GM21576 (cell line): ENCODE measurements around the gene PLA2G6.

Experiments used
- ATAC-seq: cut with Tn5 transposase; IDR thresholded peaks from one replicate; pipeline ENCODE4 v1.9.1; 2021; ENCODE audit warnings: mild to moderate bottlenecking, moderate library complexity; ENCODE audit not compliant: unreplicated experiment

The PLA2G6 gene, protein sequence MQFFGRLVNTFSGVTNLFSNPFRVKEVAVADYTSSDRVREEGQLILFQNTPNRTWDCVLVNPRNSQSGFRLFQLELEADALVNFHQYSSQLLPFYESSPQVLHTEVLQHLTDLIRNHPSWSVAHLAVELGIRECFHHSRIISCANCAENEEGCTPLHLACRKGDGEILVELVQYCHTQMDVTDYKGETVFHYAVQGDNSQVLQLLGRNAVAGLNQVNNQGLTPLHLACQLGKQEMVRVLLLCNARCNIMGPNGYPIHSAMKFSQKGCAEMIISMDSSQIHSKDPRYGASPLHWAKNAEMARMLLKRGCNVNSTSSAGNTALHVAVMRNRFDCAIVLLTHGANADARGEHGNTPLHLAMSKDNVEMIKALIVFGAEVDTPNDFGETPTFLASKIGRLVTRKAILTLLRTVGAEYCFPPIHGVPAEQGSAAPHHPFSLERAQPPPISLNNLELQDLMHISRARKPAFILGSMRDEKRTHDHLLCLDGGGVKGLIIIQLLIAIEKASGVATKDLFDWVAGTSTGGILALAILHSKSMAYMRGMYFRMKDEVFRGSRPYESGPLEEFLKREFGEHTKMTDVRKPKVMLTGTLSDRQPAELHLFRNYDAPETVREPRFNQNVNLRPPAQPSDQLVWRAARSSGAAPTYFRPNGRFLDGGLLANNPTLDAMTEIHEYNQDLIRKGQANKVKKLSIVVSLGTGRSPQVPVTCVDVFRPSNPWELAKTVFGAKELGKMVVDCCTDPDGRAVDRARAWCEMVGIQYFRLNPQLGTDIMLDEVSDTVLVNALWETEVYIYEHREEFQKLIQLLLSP

DNA sequence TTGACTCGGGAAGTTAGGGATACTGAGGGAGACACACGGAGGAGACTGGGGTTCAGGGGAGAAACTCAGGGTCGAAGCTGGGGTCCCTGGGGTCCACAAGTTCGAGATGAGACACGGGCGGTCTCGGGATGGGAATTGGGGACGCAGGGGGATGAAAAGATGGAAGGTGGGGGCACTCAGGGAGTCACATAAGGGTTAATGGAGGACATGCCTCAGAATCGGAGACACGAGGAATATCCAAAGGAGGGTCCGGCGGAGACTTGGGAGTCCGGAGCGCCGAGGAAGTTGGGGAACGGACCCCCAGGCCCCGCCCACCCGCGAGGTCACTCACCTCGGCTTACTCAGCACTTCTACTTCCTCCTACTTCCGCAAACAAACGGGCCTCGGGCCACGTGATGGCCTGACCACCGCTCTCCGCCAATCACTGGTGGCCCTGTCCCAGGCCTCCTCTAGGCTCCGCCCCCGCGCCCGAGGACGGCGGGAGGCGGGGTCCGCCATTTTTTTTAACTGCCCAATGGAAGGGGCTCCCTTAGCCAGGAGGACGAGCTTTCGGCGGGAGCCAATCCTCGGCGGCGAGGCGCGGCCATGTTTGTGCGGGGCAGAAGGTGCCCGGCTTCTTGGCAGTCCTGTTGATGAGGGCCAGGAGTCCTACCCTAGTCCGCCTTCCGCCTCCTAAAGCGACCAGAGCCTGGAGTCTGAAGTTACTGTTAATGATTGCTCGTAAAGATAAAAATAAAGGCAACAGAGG lies at the start of gene PLA2G6:
Gene PLA2G6 (minus strand): TSS at position 378 of the 748 bp plus-strand sequence. CDS start 12,404 bp downstream, outside the sequence.
- ATAC-seq, result peak; percentile 82

DNA sequence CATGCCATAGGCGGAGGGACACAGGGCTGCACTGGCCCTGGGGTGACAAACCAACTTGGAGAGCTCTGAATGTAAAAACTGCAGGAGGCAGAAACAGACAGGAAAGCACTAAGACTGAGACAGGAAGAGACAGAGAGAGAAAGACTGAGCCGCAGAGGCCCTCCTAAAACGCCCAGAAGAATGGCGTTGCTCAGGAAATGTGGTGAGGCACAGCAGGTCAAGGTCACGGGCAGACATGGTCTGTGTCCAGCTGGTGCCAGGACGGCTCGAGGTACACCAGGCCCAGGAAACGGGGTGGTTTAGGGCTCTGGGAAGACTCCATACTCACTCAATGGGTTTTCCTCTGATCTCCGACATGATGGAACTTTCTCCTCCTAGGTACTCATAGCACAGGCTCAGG lies 49.3 kb upstream of the PLA2G6 start:
- no peak for ATAC-seq

DNA sequence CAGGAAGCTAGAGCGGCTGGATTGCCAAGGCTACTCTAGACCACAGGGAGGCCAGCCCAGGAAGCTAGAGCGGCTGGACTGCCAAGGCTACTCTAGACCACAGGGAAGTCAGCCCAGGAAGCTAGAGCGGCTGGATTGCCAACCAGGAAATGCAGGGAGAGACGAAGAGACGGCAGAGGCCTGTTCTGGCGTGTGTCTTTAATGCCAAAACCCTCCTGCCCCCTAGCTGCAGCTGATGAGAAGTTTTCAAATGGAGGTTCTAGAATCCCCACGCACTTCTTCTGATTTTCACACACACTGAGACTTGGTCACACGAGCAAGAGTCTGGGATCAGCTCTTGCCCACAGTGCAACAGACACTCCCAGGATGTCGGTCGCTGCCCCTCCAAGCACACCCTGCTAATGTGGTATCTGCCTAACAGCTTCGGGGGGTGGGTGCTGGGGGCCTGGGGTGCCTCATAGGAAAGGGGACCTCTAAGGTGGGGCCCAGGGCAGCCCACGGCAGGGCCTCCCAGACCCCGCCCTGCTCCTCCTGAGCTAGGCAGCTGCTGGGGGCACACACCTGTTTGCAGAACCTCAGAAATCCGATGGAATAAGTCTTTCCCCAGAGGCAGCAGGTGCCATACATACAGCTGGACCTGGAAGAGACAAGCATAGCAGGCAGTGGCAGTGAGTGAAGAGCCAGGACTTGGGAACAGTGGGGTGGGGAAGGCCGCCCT lies 48.6 kb upstream of the PLA2G6 start:
- ATAC-seq, result no peak

DNA sequence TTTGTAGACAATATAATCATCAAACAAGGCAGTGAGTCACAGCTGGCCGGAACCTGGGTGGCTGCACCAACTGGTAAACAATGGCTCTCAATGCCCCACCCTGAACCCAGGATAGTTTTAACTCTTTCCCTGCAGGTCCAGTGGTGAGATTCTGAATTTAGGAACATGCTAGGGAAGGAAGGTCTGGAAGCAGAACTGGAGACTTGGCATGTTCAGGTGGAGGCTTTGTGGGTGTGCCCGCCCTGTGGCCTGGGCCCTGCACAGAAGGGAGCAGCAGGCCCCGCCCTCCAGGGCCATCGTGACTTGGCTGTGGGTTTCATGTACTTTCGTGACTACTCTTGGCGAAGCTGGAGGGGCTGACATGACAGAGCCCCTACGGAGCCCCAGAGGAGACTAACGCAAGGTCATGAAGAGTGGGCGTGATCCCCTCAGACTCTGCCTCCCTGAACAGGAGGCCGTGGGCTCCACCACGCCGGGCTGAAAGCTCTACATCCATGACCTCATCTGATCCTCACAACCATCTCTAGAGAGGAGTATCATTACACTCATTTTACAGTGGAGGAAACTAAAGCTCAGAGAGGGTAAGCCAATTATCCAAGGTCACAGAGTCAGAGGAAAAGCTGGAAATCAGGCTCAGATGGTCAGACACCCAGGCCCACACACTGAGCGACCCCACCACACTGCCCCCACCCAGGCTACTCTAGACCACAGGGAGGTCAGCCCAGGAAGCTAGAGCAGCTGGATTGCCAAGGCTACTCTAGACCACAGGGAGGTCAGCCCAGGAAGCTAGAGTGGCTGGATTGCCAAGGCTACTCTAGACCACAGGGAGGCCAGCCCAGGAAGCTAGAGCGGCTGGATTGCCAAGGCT lies 47.5 kb upstream of the PLA2G6 start:
- no peak for ATAC-seq

DNA sequence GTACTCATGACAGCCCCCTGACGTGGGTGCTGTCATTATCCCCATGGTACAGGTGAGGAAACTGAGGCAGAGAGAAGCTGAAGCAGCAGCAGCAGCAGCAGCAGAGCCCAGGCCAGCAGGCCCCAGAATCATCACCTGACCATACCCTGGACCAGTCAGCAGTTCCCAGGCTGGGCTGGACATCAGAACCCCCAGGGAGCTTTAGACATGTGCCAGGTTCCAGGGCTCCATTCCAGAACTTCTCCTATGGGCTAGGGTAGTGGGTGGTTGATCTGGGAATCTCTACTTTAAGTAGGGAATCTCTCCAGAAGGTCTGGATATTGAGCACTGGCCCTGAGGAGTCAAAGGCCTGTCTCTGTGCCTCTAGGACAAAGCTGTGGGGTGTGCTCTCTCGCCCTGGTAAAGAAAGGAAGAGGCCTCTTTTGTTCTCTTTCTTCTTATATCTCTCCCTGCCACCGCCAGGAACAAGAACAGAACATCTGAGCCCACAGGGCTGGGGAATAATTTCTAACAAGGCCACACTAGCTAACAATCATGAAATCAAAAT lies 46.8 kb upstream of the PLA2G6 start:
- no peak for ATAC-seq

DNA sequence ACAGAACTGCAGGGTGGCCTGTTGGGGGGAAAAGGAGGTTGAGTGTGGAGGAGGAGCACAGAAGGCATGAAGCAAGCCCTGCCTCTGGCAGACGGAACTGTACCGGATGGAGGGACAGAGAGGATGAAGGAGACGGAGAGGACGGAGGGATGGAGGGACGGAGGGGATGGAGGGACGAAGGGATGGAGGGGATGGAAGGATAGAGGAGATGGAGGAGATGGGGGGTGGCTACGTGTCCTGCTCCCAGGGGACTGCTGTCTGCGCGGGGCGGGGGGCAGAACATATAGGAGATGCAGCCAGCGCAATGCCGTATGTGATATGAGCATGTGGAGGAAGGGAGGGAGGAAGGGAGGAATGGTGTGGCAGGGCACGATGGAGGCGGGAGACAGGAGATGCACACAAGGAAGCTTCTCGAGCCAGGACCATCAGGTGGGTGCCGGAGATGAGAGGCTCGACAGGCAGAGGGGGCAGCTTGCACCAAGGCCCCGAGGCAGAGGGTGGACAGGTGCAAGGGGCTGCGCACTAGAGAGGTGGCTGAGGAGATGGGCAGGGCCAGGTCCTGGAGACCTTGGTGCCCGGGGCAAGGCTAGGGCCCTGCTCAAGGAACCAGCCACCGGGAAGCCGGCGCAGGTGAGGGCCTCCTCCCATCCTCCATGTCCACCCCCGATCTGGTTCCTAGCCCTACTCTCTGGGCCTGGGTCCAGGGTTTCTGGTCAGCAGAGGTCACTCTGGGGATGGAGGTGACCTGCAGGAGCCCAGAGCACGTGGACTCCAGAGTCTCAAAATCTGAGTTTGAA lies 45.4 kb upstream of the PLA2G6 start:
- no peak for ATAC-seq

DNA sequence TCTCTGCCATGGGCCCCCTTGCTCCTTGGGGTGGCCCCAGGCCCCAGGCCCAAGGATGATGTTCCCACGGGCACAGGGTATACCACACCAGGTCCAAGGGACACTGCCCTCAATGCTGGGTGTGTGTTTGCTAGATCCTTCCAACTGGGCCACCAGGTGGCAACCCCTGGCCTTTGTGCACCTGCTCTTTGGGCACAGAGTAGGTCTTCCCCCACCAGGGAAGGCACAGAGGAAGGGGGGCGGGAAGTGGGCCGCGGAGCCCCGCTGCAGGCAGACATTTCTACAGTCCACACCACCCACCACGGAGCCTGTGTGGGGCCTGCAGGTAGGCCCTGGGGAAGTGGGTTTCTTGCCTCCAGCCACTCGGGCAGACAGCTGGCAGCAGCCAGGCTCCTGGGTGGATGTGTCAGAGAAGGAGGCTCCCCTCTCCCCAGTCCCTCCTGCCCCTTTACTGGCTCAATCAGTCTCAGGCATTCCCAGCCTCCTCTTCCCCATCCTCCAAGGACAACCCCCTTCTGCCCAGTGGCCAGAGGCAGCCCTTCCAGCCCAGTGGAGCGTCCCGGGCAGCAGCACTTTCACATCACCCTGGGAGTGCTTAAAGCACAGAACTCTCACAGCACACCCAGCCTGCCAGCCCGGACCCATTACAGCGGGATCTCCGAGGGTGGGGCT lies 41.8 kb upstream of the PLA2G6 start:
- ATAC-seq, result no peak

DNA sequence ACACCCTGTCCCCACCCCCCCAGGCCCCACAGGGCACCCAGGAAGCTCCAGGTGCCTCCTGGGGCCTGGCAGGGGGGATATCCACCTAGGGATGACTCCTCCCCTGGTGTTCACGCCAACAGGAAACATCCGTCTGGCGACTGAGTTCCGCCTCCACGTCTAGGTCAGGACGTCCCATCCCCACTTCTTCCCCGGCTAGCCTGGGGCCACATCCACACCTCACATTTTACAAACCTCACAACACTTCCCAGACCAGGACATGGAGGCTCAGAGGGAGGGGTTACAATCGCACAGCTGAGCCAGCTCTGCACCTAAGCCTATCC lies 41.1 kb upstream of the PLA2G6 start:
- ATAC-seq, result no peak

DNA sequence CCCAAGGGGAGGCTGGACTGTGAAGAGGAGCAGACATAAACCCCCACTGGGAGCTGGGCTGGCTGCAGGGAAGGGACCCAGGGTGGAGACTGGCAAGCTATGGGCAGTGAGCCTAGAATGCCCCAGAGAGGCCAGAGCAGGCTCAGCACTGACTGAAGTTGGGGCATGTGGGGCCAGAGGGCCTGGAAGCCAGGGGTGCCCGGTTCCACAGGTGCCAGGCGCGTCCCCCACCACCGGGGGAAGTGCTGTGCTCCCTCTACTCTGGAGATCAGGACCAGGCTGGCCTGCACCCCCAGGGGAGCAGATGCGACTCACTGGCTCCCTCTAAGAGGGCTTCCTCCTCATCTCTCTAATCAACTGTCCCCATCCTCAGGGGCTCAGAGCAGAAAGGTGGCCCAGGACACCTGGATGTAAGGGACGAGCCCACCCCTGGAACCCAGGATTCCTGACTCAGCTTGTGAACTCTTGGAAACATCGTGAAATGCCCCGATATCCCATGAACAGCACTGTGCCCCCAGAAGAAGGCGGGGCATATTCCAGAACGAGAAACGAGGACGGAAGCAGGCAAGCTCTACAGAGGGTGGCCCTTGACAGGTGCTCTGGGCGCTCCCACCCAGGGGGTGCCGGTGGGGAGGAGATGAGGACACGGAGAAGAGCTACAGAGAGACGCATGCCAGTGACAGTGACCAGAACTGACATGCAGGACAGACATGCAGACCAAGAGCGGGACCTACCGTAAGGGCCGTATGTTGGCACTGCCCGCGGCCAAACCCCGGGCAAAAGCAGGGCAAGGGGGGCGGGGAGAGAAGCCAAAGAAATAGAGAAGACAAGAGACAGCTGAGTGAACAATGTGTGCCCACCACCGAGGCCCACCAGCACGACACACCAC lies 40.5 kb upstream of the PLA2G6 start:
- ATAC-seq, result no peak

DNA sequence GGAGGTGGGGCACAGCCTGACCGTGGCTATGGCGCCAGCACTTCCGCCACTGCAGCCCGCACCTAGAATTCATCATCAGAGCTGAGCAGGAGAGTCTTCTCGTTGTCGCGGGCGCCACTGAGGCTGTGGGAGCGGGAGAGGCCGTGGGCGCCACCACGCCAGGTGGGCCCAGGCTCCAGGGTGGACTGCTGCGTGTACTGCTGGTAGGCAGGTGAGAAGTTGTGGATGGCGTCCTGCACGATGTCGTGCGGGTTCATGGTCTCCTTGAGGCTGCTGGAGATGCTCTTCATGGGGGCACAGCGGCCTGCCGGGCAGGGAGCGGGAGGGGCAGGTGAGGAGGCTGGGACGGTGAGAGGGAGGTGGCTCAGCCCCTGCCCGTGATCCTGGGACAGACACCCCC lies 39.8 kb upstream of the PLA2G6 start:
- ATAC-seq, result no peak

DNA sequence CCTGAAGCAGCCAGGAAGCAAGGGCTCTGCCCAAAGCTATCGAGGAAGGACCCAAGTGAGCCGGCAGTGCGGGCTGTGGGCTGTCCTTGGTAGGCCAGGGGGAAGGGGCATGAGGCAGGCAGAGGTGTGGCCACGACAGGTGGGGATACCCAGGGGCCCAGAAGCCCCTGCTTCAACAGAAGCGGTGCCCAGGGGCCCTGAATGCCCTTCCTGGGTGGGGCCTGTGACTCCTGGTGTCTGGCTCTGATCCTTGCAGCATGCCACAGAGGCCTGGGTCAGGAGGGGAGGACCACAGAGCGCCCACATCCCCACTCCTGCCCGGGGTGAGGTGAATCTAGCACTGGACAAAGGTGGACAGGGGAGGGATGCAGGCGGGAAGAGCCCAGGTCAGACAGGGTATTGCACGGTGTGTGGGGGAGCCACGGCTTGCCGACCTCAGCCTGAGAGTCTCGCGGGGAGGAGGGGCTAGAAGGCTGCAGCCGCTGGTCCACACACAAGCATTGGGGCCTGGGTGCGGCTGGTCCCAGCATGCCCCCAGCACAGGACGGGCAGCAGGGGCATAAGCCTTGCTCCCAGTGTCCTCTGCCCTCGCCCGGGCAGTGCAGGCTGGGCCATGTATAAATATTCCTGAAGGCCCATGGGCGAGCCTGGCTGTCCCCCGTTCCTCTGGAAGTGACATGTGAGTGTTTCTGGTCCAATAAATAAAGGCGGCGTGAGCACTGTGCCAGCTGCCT lies 39.2 kb upstream of the PLA2G6 start:
- ATAC-seq, result no peak

DNA sequence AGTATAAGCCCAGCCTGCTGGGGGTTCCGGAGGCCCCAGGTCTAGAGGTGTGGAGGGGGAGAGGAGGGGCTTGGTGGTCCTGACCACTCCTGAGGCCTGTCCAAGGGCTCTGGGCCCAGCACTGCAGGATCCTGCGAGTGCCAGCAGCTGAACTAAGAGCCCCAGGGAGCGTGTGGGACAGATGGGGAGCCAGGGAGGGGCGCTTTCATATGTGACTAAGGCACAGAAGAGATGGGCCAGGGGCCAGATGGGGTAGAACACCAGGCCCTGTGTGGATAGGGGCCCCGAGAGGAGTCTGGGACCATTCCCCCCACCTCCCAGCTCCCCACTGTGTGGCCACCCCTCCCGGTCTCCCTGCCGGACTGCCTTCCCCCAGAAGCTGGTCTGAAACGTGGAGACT lies 38.5 kb upstream of the PLA2G6 start:
- ATAC-seq, result no peak

DNA sequence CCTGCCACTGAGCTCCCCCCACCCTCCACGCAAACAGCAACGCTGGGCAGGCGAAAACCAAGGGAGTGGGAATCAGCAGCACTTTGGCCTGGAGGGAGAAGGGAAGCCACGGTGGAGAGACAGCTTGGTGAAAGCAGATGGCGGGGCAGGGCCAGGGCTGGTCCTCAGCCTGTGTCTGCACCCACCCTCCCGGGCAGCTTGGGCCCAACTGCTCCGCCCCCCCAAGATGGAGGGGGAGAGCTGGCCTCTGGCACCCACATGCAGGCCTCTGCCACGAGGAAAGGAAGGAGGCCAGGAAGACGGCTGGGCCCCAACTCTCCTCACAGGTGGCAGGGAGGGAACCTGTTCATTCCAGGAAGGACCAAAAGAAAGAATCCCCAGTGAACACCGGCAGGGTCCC lies 38.0 kb upstream of the PLA2G6 start:
- ATAC-seq, result no peak

DNA sequence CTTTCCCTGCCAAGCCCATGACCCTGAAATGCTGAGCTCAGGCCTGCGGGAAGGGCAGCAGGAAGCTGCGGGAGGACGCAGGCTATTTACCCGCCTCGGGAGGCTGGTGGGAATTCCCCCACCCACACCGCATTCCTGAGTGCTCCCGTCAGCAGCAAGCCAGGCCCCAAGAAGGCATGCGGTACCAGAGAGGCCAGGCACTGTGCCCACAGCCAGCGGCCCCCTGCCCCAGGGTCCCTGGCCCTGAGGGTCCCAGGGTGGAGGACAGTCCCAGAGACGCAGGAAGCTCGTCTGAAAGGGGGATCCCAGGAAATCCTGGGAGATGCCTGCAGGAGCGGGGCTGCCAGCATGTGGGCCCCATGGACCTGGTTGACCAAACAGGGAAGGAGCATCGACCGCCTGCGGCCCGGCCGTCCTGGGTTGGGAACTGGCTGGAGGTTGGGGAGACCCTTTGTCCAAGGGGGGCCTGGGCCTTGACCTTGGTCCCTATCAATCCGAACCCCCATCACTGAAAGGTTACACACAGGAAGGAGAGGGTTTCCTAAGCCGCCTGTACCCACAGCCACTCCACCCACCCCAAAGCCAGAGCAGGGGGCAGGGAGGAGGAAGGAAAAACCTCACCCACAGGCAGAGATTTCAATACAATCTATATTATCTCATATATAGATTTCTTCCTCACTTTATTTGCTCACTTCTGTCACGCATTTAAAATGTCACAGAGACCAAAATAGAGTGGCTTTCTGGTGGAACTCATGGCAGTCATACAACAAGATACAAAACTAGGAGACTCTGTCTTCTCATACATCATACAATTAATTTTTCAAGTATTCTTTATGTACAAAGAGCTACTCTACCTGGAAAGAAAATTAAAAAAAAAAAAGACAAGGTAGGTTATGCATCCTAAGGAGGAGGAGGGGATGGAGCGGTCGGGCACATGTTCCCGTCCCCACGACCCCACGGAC lies 37.3 kb upstream of the PLA2G6 start:
- ATAC-seq, result no peak

DNA sequence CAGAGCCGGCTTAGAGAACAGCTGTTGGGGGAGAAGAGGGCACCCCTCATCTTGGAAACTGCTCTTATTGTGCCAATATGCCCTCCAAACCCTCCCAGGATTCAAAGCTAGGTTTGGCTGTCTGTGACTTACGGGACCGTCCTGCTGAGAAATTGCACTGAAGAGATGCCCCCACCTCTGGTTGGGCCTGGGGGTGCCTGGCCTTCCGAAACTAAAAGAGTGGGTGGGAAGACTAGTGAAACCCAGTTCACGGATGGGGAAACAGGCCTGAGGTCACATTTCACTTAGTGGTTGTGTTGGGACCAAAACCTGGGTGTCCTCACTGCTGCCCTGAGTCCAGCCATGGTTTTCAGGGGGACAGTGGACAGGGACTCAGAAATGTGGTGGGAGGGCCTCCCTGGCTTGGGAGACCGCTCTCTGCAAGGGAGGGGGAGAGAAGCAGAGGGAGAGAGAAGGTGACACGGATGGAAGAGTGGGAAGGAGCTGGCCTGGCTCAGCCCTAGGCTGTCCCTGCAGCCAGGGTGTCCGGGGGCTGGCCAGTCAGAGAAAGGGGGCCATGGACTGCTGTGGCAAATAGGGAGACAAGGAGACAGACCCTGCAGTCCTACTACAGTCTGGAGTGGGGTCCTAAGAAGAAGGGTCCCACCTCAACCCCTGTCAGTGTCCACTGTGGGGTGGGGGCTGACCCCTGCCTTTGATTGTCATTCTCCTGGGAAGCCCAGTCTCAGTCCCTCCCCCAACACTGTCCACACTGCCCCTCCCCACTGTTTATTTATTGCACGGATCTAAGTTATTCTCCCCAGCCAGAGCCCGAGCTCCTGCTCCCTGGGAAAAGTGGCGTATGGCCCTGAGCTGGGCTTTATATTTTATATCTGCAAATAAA lies 33.8 kb upstream of the PLA2G6 start:
- ATAC-seq, result no peak
